Skeletal muscle tissue (tissue), 4 donors: Measurements from ENCODE around the gene PCDHGA7. TPM values are rescaled to one million over a fixed set of nuclear protein-coding genes. Genes with fewer than 3 reads are reported as not detected.
A peak's percentile ranks its signal among the peaks of the same experiment; 100 is the strongest.
"Not testable (repeated sequence)": the region's sequence is repeated elsewhere in the genome, so short reads cannot be mapped to it uniquely, and the experiment has no call there.

Source experiments
- H3K27ac ChIP-seq: one replicate; pipeline ENCODE4 v1.7.0; 2013; ENCODE audit warnings: mild to moderate bottlenecking, low read depth, low read length, inconsistent platforms
- H3K27me3 ChIP-seq, 3 donors: one replicate each; pipeline ENCODE4 v1.7.0; 2013; ENCODE audit warnings: low read length in 3 of 3; ENCODE audit not compliant: control insufficient read depth in 3 of 3, insufficient read depth in 3 of 3
- H3K36me3 ChIP-seq, 3 donors: one replicate each; pipeline ENCODE4 v1.7.0; 2013; ENCODE audit warnings: low read length in 3 of 3; ENCODE audit not compliant: control insufficient read depth in 3 of 3, insufficient read depth in 3 of 3
- H3K4me1 ChIP-seq, 3 donors: one replicate each; pipeline ENCODE4 v1.7.0; 2013; ENCODE audit warnings: low read length in 3 of 3, mild to moderate bottlenecking in 3 of 3; ENCODE audit not compliant: control insufficient read depth in 3 of 3, insufficient read depth in 3 of 3
- H3K4me3 ChIP-seq, 3 donors: one replicate each; pipeline ENCODE4 v1.7.0; 2013; ENCODE audit warnings: low read length in 3 of 3
- H3K9ac ChIP-seq, 3 donors: one replicate each; pipeline ENCODE4 v1.7.0; 2013; ENCODE audit warnings: low read length in 3 of 3, mild to moderate bottlenecking in 3 of 3, moderate library complexity in 2 of 3, low read depth in 1 of 3
- H3K9me3 ChIP-seq, 3 donors: one replicate each; pipeline ENCODE4 v1.7.0; 2013; ENCODE audit warnings: low read length in 3 of 3; ENCODE audit not compliant: control insufficient read depth in 3 of 3
- total RNA-seq: library from RNA; depleted of rRNA; stranded (reverse); fragments of >200 nt; gene quantifications from one replicate; pipeline ENCODE4 v1.2.3, GENCODE V29; 2014
- donor health status: Osteomylitis.

The PCDHGA7 gene
- total RNA-seq, 1 donor from 2014 or later, result 3.7 TPM

DNA sequence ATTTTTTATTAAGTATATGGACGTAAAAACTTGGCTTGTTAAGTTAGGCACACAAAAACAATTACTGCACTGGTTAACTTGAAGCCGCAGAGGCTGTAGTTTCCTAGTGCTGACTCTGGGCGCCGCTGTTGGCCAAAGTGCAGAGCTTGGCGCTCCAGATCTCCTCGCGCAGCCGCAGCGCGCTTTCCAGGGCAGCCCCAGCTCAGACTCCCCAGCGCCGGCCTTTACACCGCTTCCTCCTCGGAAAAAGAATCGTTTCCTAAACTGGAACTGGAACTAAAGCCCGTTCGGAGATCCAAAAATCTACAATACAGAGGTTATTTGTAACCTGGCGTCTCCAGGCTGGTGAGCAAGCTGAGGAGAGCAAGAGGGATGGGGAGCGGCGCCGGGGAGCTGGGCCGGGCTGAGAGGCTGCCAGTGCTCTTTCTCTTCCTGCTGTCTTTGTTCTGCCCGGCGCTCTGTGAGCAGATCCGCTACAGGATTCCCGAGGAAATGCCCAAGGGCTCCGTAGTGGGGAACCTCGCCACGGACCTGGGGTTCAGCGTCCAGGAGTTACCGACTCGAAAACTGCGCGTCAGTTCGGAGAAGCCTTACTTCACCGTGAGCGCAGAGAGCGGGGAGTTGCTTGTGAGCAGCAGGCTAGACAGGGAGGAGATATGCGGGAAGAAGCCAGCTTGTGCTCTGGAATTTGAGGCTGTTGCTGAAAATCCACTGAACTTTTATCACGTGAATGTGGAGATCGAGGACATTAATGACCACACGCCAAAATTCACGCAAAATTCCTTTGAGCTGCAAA is 15.4 kb downstream of the PCDHGA7 start, which contains the start of gene PCDHGB5:
PCDHGB5 (plus strand) TSS at position 192 of the 796 bp plus-strand sequence; CDS start at position 373, 181 bp downstream.
- not testable (repeated sequence) for H3K27ac ChIP-seq, H3K36me3 ChIP-seq
- H3K9ac ChIP-seq, result peak within 1 kb of the TSS in 1 of 3 donors; percentile 12
- peaks cover 0 to 23% (median 6%) of the 10 kb centered on the region in 3 donors for H3K4me1 ChIP-seq
- H3K9me3 ChIP-seq, result peaks cover 12 to 32% (median 19%) of the 10 kb centered on the region in 3 donors
- H3K4me3 ChIP-seq, result peak within 1 kb of the TSS; percentile 51 to 60 (median 54)
- H3K27me3 ChIP-seq, result peaks cover 0 to 12% (median 8%) of the 10 kb centered on the region in 3 donors

DNA sequence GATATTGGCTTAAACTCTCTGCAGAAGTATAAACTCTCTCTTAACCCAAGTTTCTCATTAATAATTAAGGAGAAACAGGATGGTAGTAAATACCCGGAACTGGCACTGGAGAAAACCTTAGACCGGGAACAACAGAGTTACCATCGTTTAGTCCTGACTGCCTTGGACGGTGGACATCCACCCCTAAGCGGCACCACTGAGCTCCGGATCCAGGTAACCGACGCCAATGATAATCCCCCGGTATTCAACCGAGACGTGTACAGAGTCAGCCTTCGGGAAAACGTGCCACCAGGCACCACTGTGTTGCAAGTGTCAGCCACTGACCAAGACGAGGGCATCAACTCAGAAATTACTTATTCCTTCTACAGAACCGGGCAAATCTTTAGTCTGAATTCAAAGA is 16.1 kb downstream of the PCDHGA7 start:
- Histone ChIP-seq H3K4me1 (peaks cover 0 to 28% (median 6%) of the 10 kb centered on the region in 3 donors), H3K9me3 (peaks cover 12 to 31% (median 23%) of the 10 kb centered on the region in 3 donors), H3K27me3 (peaks cover 0 to 8% (median 7%) of the 10 kb centered on the region in 3 donors), H3K9ac (peak overlapping the region in 1 of 3 donors; percentile 12), H3K36me3 (peaks cover 0 to 3% (median 3%) of the 10 kb centered on the region in 3 donors), H3K4me3 (peak overlapping the region; percentile 40 to 54 (median 48)), H3K27ac (no peak overlapping the region)

DNA sequence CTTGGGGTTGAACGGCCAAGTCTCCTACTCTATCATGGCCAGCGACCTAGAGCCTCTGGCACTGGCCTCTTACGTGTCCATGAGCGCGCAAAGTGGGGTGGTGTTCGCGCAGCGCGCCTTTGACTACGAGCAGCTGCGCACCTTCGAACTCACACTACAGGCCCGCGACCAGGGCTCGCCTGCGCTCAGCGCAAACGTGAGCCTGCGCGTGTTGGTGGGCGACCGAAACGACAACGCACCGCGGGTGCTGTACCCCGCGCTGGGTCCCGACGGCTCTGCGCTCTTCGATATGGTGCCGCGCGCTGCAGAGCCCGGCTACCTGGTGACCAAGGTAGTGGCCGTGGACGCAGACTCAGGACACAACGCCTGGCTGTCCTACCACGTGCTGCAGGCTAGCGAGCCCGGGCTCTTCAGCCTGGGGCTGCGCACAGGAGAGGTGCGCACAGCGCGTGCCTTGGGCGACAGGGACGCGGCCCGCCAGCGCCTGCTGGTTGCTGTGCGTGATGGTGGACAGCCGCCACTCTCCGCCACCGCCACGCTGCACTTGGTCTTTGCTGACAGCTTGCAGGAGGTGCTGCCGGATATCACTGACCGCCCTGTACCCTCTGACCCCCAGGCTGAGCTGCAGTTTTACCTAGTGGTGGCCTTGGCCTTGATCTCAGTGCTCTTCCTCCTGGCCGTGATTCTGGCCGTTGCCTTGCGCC is 17.2 kb downstream of the PCDHGA7 start:
- peaks cover 0 to 27% (median 6%) of the 10 kb centered on the region in 3 donors for H3K4me1 ChIP-seq
- H3K9ac ChIP-seq, result no peak overlapping the region
- peaks cover 0 to 6% (median 3%) of the 10 kb centered on the region in 3 donors for H3K36me3 ChIP-seq
- H3K9me3 ChIP-seq, result peaks cover 10 to 30% (median 30%) of the 10 kb centered on the region in 3 donors
- H3K4me3 ChIP-seq, result peak overlapping the region; percentile 43 to 66 (median 51)
- H3K27ac ChIP-seq, result no peak overlapping the region
- peaks cover 0 to 7% (median 3%) of the 10 kb centered on the region in 3 donors for H3K27me3 ChIP-seq

DNA sequence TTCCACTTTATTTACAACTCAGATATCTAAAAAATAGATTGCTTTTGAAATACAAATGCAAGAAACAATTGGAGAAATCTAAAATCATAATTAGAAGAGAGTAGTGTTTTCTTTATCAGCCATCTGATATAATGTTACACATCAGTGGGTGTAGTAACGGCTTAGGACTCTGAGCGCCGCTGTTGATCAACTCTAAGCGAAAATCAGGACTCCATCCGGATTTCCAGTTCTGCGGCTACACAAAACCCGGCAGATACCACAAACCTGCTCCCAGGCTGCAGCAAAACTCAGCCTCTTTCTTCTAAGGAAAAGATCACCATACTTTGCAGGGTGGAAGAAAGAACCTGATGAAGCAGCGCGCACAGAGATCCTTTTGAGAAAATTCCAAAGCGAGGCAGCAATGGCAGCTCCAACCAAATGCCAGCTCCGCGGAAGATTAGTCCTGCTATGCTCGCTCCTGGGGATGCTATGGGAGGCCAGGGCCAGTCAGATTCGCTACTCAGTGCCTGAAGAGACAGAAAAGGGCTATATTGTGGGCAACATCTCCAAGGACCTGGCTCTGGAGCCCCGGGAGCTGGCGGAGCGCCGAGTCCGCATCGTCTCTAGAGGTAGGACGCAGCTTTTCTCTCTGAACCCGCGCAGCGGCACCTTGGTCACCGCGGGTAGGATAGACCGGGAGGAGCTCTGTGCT is 20.2 kb downstream of the PCDHGA7 start, which contains the start of gene PCDHGA9:
PCDHGA9 (plus strand) TSS at position 226 of the 691 bp plus-strand sequence; CDS start at position 401, 175 bp downstream.
- Histone ChIP-seq H3K4me3 (peak within 1 kb of the TSS; percentile 64 to 70 (median 65)), H3K4me1 (peaks cover 0 to 25% (median 6%) of the 10 kb centered on the region in 3 donors), H3K36me3 (peaks cover 0 to 8% (median 3%) of the 10 kb centered on the region in 3 donors), H3K27ac (no peak within 1 kb of the TSS), H3K9ac (peak within 1 kb of the TSS in 1 of 3 donors; percentile 50), H3K27me3 (peaks cover 0 to 3% (median 2%) of the 10 kb centered on the region in 3 donors), H3K9me3 (peaks cover 9 to 31% (median 29%) of the 10 kb centered on the region in 3 donors)

DNA sequence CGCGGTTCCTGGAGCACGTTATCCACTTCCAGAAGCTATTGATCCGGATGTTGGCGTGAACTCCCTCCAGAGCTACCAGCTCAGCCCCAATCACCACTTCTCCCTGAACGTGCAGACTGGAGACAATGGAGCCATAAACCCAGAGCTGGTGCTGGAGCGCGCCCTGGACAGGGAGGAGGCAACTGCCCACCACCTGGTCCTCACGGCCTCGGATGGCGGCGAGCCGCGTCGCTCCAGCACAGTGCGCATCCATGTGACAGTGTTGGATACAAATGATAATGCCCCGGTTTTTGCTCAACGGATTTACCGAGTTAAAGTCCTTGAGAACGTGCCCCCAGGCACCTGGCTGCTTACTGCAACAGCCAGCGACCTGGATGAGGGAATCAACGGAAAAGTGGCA is 20.8 kb downstream of the PCDHGA7 start:
- H3K9ac ChIP-seq, result no peak overlapping the region
- H3K27ac ChIP-seq, result no peak overlapping the region
- H3K4me3 ChIP-seq, result peak overlapping the region; percentile 52 to 65 (median 64)
- H3K27me3 ChIP-seq, result peaks cover 0 to 3% (median 2%) of the 10 kb centered on the region in 3 donors
- H3K36me3 ChIP-seq, result peaks cover 0 to 8% (median 3%) of the 10 kb centered on the region in 3 donors
- peaks cover 9 to 34% (median 29%) of the 10 kb centered on the region in 3 donors for H3K9me3 ChIP-seq
- H3K4me1 ChIP-seq, result peaks cover 0 to 25% (median 6%) of the 10 kb centered on the region in 3 donors

DNA sequence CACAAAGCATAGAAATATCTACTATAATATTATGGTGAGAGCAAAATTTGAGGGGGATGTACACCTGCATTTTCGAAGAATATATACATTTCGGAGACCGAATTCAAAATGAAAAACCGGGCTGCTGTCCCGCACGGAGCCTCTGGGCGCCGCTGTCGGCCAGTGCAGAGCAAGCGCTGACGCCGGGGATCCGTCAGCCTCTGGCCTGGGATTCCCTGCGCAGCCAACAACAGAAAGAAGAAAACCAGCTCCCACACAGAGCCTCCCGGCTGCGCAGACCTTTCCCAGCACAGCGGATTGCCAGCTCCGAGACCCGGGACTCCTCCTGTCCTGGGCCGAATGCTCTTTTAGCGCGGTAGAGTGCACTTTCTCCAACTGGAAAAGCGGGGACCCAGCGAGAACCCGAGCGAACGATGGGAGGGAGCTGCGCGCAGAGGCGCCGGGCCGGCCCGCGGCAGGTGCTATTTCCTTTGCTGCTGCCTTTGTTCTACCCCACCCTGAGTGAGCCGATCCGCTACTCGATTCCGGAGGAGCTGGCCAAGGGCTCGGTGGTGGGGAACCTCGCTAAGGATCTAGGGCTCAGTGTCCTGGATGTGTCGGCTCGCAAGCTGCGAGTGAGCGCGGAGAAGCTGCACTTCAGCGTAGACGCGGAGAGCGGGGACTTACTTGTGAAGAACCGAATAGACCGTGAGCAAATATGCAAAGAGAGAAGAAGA is 25.4 kb downstream of the PCDHGA7 start, which contains the start of gene PCDHGB6:
PCDHGB6 (plus strand) TSS at position 232 of the 716 bp plus-strand sequence; CDS start at position 414, 182 bp downstream.
- H3K9me3 ChIP-seq, result peaks cover 3 to 30% (median 27%) of the 10 kb centered on the region in 3 donors
- H3K36me3 ChIP-seq, result peaks cover 0 to 19% (median 4%) of the 10 kb centered on the region in 3 donors
- H3K9ac ChIP-seq, result peak within 1 kb of the TSS in 2 of 3 donors; percentile 55 to 76
- peak within 1 kb of the TSS; percentile 36 for H3K27ac ChIP-seq
- peaks cover 0 to 10% (median 5%) of the 10 kb centered on the region in 3 donors for H3K4me1 ChIP-seq
- H3K4me3 ChIP-seq, result peak within 1 kb of the TSS; percentile 60 to 65 (median 60)
- not testable (repeated sequence) for H3K27me3 ChIP-seq

DNA sequence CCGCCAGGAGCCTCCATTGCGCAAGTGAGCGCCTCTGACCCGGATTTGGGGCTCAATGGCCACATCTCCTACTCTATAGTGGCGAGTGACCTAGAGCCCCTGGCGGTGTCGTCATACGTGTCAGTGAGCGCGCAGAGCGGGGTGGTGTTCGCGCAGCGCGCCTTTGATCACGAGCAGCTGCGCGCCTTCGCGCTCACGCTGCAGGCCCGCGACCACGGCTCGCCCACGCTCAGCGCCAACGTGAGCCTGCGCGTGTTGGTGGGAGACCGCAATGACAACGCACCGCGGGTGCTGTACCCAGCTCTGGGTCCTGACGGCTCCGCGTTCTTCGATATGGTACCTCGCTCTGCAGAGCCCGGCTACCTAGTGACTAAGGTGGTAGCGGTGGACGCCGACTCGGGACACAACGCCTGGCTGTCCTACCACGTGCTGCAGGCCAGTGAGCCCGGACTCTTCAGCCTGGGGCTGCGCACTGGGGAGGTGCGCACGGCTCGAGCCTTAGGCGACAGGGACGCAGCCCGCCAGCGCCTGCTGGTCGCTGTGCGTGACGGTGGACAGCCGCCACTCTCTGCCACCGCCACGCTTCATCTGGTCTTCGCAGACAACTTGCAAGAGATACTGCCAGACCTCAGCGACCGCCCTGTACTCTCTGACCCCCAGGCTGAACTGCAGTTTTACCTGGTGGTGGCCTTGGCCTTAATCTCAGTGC is 27.2 kb downstream of the PCDHGA7 start:
- Histone ChIP-seq H3K27ac (no peak overlapping the region), H3K36me3 (peaks cover 2 to 21% (median 4%) of the 10 kb centered on the region in 3 donors), H3K4me3 (peak overlapping the region; percentile 33 to 68 (median 44)), H3K4me1 (peaks cover 0 to 11% (median 6%) of the 10 kb centered on the region in 3 donors), H3K9me3 (peaks cover 10 to 30% (median 17%) of the 10 kb centered on the region in 3 donors), H3K9ac (no peak overlapping the region), H3K27me3 (peaks cover 2 to 7% (median 6%) of the 10 kb centered on the region in 3 donors)

DNA sequence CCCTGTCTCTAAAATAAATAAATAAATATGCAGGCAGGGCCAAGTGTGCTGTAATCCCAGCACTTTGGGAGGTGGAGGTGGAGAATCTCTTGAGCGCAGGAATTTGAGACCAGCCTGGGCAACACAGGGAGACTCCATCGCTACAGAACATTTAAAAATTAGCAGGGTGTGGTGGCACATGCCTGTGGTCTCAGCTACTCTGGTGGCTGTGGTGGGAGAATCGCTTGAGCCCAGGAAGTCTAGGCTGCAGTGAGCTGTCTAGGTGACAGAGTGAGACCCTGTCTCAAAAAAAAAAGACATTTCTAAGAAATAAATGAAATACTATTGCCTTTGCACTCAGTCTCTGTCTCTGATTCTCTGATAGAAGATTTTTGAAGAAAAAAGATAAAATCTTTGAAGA is 29.0 kb downstream of the PCDHGA7 start:
- peaks cover 0 to 13% (median 6%) of the 10 kb centered on the region in 3 donors for H3K4me1 ChIP-seq
- H3K27me3 ChIP-seq, result peaks cover 0 to 7% (median 6%) of the 10 kb centered on the region in 3 donors
- peaks cover 2 to 20% (median 4%) of the 10 kb centered on the region in 3 donors for H3K36me3 ChIP-seq
- no peak overlapping the region for H3K27ac ChIP-seq
- peak overlapping the region in 1 of 3 donors; percentile 6 for H3K9ac ChIP-seq
- H3K9me3 ChIP-seq, result peaks cover 10 to 28% (median 16%) of the 10 kb centered on the region in 3 donors
- peak overlapping the region; percentile 23 to 41 (median 35) for H3K4me3 ChIP-seq
